HL-60 (cell line): Measurements from ENCODE around the gene FRK.

ENCODE experiments used
- DNase-seq, 2 experiments: peaks; one replicate each; pipeline ENCODE4 v3.0.0-alpha.2; 2010 to 2020; ENCODE audit warnings: low read depth in 1 of 2, low spot score in 1 of 2
- H3K27ac ChIP-seq: fragments of 250-450 bp; sonication (Bioruptor Pico); replicated peaks from 2 replicates; pipeline ENCODE4 v1.5.1; 2020; ENCODE audit warnings: mild to moderate bottlenecking, moderate library complexity
- H3K27me3 ChIP-seq: fragments of 250-450 bp; sonication (Bioruptor Pico); 2 replicates; pipeline ENCODE4 v1.5.1; 2021; ENCODE audit warnings: mild to moderate bottlenecking, moderate library complexity; ENCODE audit not compliant: insufficient read depth, poor library complexity, severe bottlenecking
- H3K4me3 ChIP-seq: replicated peaks from 2 replicates; pipeline ENCODE4 v1.5.1; 2011; ENCODE audit warnings: mild to moderate bottlenecking, control low read depth, low read length; ENCODE audit not compliant: insufficient read depth
- GABPA ChIP-seq: IDR thresholded peaks from 2 replicates; pipeline ENCODE4 v1.6.1; 2012; ENCODE audit warnings: low read depth
- POLR2AphosphoS5 ChIP-seq: IDR thresholded peaks from 2 replicates; pipeline ENCODE4 v1.6.1; 2012; ENCODE audit warnings: low read depth
- SPI1 ChIP-seq: IDR thresholded peaks from 2 replicates; pipeline ENCODE4 v1.6.1; 2012; ENCODE audit warnings: low read depth, mild to moderate bottlenecking, borderline replicate concordance
- TF ChIP-seq, protein P1 (sequence below): IDR thresholded peaks from 2 replicates; pipeline ENCODE4 v1.6.1; 2012; ENCODE audit warnings: low read depth; ENCODE audit not compliant: insufficient replicate concordance
- TF ChIP-seq, protein P2 (sequence below): IDR thresholded peaks from one replicate; pipeline ENCODE4 v1.5.1; 2011; ENCODE audit warnings: low read length, control low read depth, inconsistent platforms; ENCODE audit not compliant: insufficient read depth

FRK gene

DNA sequence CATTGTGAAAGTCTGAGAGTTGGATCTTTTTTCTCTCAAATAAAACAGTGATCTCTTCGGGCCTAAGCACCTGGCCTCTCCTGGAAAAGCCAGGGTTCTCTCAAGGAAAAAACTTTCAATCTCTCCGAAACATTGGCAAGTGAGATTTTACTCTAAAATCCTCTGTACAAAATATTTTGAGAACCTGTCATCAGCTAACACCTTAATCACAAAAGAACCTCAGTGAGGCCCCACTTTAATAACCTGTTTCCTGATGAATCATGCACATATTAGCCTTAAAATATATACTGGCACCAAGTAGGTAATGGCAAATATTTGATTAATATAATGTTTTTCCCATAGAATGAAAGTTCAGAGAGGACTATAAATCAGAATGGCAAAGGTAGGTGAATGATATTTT lies 177.9 kb downstream of the FRK start:
- TF ChIP-seq, protein P1, sequence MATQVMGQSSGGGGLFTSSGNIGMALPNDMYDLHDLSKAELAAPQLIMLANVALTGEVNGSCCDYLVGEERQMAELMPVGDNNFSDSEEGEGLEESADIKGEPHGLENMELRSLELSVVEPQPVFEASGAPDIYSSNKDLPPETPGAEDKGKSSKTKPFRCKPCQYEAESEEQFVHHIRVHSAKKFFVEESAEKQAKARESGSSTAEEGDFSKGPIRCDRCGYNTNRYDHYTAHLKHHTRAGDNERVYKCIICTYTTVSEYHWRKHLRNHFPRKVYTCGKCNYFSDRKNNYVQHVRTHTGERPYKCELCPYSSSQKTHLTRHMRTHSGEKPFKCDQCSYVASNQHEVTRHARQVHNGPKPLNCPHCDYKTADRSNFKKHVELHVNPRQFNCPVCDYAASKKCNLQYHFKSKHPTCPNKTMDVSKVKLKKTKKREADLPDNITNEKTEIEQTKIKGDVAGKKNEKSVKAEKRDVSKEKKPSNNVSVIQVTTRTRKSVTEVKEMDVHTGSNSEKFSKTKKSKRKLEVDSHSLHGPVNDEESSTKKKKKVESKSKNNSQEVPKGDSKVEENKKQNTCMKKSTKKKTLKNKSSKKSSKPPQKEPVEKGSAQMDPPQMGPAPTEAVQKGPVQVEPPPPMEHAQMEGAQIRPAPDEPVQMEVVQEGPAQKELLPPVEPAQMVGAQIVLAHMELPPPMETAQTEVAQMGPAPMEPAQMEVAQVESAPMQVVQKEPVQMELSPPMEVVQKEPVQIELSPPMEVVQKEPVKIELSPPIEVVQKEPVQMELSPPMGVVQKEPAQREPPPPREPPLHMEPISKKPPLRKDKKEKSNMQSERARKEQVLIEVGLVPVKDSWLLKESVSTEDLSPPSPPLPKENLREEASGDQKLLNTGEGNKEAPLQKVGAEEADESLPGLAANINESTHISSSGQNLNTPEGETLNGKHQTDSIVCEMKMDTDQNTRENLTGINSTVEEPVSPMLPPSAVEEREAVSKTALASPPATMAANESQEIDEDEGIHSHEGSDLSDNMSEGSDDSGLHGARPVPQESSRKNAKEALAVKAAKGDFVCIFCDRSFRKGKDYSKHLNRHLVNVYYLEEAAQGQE = no peak
- no peak for TF ChIP-seq GABPA
- TF ChIP-seq SPI1 = no peak
- no peak for TF ChIP-seq POLR2AphosphoS5
- TF ChIP-seq, protein P2, sequence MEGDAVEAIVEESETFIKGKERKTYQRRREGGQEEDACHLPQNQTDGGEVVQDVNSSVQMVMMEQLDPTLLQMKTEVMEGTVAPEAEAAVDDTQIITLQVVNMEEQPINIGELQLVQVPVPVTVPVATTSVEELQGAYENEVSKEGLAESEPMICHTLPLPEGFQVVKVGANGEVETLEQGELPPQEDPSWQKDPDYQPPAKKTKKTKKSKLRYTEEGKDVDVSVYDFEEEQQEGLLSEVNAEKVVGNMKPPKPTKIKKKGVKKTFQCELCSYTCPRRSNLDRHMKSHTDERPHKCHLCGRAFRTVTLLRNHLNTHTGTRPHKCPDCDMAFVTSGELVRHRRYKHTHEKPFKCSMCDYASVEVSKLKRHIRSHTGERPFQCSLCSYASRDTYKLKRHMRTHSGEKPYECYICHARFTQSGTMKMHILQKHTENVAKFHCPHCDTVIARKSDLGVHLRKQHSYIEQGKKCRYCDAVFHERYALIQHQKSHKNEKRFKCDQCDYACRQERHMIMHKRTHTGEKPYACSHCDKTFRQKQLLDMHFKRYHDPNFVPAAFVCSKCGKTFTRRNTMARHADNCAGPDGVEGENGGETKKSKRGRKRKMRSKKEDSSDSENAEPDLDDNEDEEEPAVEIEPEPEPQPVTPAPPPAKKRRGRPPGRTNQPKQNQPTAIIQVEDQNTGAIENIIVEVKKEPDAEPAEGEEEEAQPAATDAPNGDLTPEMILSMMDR = no peak
- H3K27me3 ChIP-seq = peaks cover 2% of the 10 kb centered on the region
- DNase-seq = no peak

DNA sequence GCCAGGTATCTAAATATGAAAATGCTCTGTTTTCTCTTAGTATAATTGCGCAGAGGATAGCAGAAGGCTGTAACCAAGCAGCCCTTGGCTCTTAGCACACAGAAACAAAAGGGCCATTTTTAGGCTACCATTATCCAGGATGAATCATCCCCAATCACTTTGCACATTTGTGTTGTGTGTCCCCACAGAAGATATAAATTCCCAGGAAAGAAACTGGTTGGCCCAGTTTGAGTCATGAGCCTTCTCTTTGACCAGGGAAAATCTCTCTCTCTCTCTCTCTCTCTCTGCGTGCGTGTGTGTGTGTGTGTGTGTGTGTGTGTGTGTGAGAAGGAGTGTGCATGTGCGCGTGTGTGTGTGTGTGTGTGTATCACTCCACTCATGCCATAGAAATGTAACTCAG lies 178.5 kb downstream of the FRK start:
- DNase-seq = no peak
- peaks cover 2% of the 10 kb centered on the region for H3K27me3 ChIP-seq
- TF ChIP-seq POLR2AphosphoS5 (no peak), GABPA (no peak), SPI1 (no peak)
- TF ChIP-seq, protein P2 = no peak
- TF ChIP-seq, protein P1 = no peak
- H3K27ac ChIP-seq = no peak overlapping the region
- no peak overlapping the region for H3K4me3 ChIP-seq

More for the DNA sequence above, 177.9 kb downstream of the FRK start:
- no peak overlapping the region for H3K27ac ChIP-seq
- no peak overlapping the region for H3K4me3 ChIP-seq
